ENCODE results near the gene TULP4. TPM values are rescaled to one million over a fixed set of nuclear protein-coding genes. Genes with fewer than 3 reads are reported as not detected.

Gene TULP4
- total and polyA plus RNA-seq, 2 donors (not counting 1 experiment from before 2014, with no cell fraction given): 12.0 to 90.0 TPM

DNA sequence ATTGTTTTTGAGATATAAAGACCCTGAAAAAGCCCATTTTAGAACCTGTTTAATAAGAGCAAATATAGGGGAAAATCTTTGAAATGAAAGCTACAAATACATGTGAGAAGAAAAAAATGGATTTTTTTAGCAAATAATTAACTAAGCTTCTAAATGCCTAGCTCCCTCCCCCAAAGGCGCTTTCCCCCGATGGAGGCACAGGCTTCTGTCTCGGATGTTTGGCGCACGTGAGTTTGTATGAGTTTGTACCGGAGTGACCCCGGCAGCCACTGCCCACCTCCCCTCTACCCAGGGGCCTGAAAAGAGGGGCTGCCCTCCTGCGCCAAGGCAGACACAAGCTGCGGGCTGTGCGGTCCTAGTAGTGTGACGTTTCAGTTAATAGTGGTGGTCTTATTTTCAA, 197.2 kb downstream of the TULP4 start:
- 100% methylated on average over 7 of the region's 11 CpGs for WGBS (ENCODE audit: insufficient coverage)
- ChIA-PET CTCF (interaction anchor here (3.0 kb wide), 1 partner anchor 288 kb away, joined by 9 read pairs; no protein-coding TSS in a partner anchor), POLR2A (no interaction called here)
- intact Hi-C loops (cut with micrococcal nuclease): no loop called here
- Histone ChIP-seq H3K27ac (ENCODE audit: low read length in 2 of 2) (no peak overlapping the region), H3K9ac (ENCODE audit: low read length) (no peak overlapping the region), H3K4me2 (replicated peaks; ENCODE audit: low read depth, low read length, poor library complexity, severe bottlenecking) (no peak overlapping the region), H3K4me1 (ENCODE audit: control insufficient read depth in 2 of 2, insufficient read depth in 2 of 2, low read length in 2 of 2) (no peaks in the 10 kb centered on the region), H3K79me2 (ENCODE audit: control insufficient read depth, insufficient read depth, low read length) (no peaks in the 10 kb centered on the region), H3K36me3 (replicated peaks in 1 of 2; ENCODE audit: control extremely low read depth in 1 of 2, control insufficient read depth in 1 of 2, extremely low read depth in 1 of 2, insufficient read depth in 2 of 2, low read length in 1 of 2) (peaks cover 0 to 2% of the 10 kb centered on the region in 2 experiments), H3K4me3 (ENCODE audit: control extremely low read depth in 1 of 5, extremely low read depth in 1 of 5, insufficient read depth in 1 of 5, low read depth in 2 of 5, low read length in 4 of 5) (no peak overlapping the region), H4K20me1 (ENCODE audit: control insufficient read depth, insufficient read depth, low read length, poor library complexity, severe bottlenecking) (no peaks in the 10 kb centered on the region), H2AFZ (ENCODE audit: insufficient read depth, low read depth, low read length, poor library complexity, severe bottlenecking) (no peak overlapping the region), H3K27me3 (replicated peaks in 1 of 4; ENCODE audit: control extremely low read depth in 1 of 4, control insufficient read depth in 3 of 4, insufficient read depth in 4 of 4, low read length in 3 of 4) (no peaks in the 10 kb centered on the region), H3K9me3 (ENCODE audit: control extremely low read depth in 1 of 3, control insufficient read depth in 2 of 3, insufficient read depth in 1 of 3, low read length in 2 of 3) (no peaks in the 10 kb centered on the region)
- Mint-ChIP-seq H3K4me1 (peaks cover 6% of the 10 kb centered on the region), H3K27ac (no peak overlapping the region), H3K27me3 (no peaks in the 10 kb centered on the region), H3K9me3 (ENCODE audit: insufficient read depth) (no peaks in the 10 kb centered on the region), H3K4me3 (no peak overlapping the region)
- ATAC-seq (ENCODE audit: low read depth) (no peak), DNase-seq (no peak)
- no peak for TF ChIP-seq EZH2 (IDR thresholded peaks at IDR 0.05; ENCODE audit: borderline replicate concordance, insufficient read depth, low read depth, low read length, poor library complexity, severe bottlenecking)
- TF ChIP-seq, protein P1, sequence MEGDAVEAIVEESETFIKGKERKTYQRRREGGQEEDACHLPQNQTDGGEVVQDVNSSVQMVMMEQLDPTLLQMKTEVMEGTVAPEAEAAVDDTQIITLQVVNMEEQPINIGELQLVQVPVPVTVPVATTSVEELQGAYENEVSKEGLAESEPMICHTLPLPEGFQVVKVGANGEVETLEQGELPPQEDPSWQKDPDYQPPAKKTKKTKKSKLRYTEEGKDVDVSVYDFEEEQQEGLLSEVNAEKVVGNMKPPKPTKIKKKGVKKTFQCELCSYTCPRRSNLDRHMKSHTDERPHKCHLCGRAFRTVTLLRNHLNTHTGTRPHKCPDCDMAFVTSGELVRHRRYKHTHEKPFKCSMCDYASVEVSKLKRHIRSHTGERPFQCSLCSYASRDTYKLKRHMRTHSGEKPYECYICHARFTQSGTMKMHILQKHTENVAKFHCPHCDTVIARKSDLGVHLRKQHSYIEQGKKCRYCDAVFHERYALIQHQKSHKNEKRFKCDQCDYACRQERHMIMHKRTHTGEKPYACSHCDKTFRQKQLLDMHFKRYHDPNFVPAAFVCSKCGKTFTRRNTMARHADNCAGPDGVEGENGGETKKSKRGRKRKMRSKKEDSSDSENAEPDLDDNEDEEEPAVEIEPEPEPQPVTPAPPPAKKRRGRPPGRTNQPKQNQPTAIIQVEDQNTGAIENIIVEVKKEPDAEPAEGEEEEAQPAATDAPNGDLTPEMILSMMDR (IDR thresholded peaks at IDR 0.05): no peak

DNA sequence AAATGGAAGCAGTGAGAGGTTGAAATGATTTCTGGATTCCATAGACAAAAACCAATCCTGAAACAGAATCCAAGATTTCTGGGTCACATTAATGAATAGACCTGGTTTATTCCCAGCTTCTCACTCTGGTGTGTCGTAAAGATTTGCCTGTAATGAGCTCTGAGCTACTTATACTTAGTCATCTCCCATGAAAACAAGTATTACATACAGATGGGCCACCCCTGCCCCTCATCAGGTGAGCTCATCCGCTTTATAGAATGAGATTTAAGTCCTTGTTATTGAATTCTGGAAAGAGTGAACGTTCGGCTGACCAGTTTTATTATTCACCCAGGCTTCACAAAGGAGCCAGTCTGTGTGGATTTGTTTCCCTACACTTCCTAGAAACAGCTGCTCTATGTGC, 200.5 kb downstream of the TULP4 start:
- POLR2A ChIA-PET: interaction anchor here (0.6 kb wide), 1 partner anchor 138 kb away, joined by 3 read pairs; no protein-coding TSS in a partner anchor
- no peak for ATAC-seq (ENCODE audit: low read depth)
- H3K27ac ChIP-seq (ENCODE audit: low read length in 2 of 2): no peak overlapping the region
- CTCF ChIA-PET: interaction anchor here (0.7 to 1.6 kb wide), 2 partner anchors 9 to 292 kb away, joined by 3 to 5 read pairs; no protein-coding TSS in a partner anchor
- no peaks in the 10 kb centered on the region for H4K20me1 ChIP-seq (ENCODE audit: control insufficient read depth, insufficient read depth, low read length, poor library complexity, severe bottlenecking)
- H3K9me3 ChIP-seq (ENCODE audit: control extremely low read depth in 1 of 3, control insufficient read depth in 2 of 3, insufficient read depth in 1 of 3, low read length in 2 of 3): no peaks in the 10 kb centered on the region
- H3K27me3 Mint-ChIP-seq: peaks cover 4% of the 10 kb centered on the region
- no peak overlapping the region for H2AFZ ChIP-seq (ENCODE audit: insufficient read depth, low read depth, low read length, poor library complexity, severe bottlenecking)
- H3K9me3 Mint-ChIP-seq (ENCODE audit: insufficient read depth): no peaks in the 10 kb centered on the region
- H3K4me2 ChIP-seq (replicated peaks; ENCODE audit: low read depth, low read length, poor library complexity, severe bottlenecking): no peak overlapping the region
- intact Hi-C loops (cut with micrococcal nuclease): no loop called here
- H3K4me3 ChIP-seq (ENCODE audit: control extremely low read depth in 1 of 5, extremely low read depth in 1 of 5, insufficient read depth in 1 of 5, low read depth in 2 of 5, low read length in 4 of 5): no peak overlapping the region
- no peak overlapping the region for H3K9ac ChIP-seq (ENCODE audit: low read length)
- DNase-seq: no peak
- TF ChIP-seq EZH2 (IDR thresholded peaks at IDR 0.05; ENCODE audit: borderline replicate concordance, insufficient read depth, low read depth, low read length, poor library complexity, severe bottlenecking): no peak
- TF ChIP-seq, protein P1 (IDR thresholded peaks at IDR 0.05): no peak
- no peak overlapping the region for H3K27ac Mint-ChIP-seq
- peaks cover 3% of the 10 kb centered on the region for H3K4me1 Mint-ChIP-seq
- no CpG with 5 or more reads among the region's 4 CpGs for WGBS (ENCODE audit: insufficient coverage)
- no peaks in the 10 kb centered on the region for H3K79me2 ChIP-seq (ENCODE audit: control insufficient read depth, insufficient read depth, low read length)
- H3K36me3 ChIP-seq (replicated peaks in 1 of 2; ENCODE audit: control extremely low read depth in 1 of 2, control insufficient read depth in 1 of 2, extremely low read depth in 1 of 2, insufficient read depth in 2 of 2, low read length in 1 of 2): no peaks in the 10 kb centered on the region
- peaks cover 0 to 13% (median 6%) of the 10 kb centered on the region in 4 experiments for H3K27me3 ChIP-seq (replicated peaks in 1 of 4; ENCODE audit: control extremely low read depth in 1 of 4, control insufficient read depth in 3 of 4, insufficient read depth in 4 of 4, low read length in 3 of 4)
- H3K4me3 Mint-ChIP-seq: no peak overlapping the region
- H3K4me1 ChIP-seq (ENCODE audit: control insufficient read depth in 2 of 2, insufficient read depth in 2 of 2, low read length in 2 of 2): peaks cover 4 to 7% of the 10 kb centered on the region in 2 donors
